ENCODE measurements around the gene IP6K3.

IP6K3 gene

DNA sequence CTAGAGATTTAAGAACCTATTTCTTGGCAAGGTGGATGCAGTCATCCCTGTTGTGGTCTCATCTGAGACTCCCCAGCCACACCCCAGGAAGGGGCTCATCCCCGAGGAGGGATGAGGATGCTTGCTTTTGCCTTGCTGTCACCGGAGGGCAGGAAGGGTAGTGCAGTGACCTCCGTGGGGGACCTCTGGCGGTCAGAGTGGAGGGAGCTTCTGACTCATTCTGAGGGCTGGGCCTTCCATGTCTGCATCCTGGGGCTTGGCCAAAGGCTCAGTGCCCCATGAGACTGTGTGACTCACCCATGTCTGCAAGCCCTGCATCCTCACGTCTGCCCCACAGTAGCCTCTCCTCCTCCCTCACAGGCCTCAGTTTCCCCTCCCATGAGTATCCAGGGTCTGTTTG lies 73.9 kb downstream of the IP6K3 start:
- no peak for DNase-seq (ENCODE audit: low read depth)

DNA sequence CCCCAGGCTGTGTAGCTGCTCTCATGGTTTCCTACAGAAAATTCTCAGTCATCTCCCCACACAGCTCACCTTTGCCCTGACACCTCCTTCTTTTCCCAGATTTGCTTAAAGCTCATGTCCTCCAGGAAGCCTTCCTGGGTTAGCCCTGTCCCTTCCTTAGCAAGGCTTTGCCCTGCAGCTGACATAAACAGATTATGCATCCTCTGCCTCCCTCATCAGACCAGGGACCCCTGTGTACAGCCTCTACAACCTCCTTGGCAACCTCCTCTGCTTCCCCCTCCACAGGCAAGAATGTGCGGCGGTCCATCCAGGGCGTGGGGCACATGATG lies 75.0 kb downstream of the IP6K3 start:
- DNase-seq (ENCODE audit: low read depth): no peak
